GM12801 (cell line): Measurements from ENCODE around the gene AMN.

ENCODE experiments used
- CTCF ChIP-seq: IDR thresholded peaks from one replicate; pipeline ENCODE4 v1.5.1; 2011; ENCODE audit warnings: control low read depth; ENCODE audit not compliant: insufficient read length; ENCODE audit errors: extremely low read depth

The AMN gene

DNA sequence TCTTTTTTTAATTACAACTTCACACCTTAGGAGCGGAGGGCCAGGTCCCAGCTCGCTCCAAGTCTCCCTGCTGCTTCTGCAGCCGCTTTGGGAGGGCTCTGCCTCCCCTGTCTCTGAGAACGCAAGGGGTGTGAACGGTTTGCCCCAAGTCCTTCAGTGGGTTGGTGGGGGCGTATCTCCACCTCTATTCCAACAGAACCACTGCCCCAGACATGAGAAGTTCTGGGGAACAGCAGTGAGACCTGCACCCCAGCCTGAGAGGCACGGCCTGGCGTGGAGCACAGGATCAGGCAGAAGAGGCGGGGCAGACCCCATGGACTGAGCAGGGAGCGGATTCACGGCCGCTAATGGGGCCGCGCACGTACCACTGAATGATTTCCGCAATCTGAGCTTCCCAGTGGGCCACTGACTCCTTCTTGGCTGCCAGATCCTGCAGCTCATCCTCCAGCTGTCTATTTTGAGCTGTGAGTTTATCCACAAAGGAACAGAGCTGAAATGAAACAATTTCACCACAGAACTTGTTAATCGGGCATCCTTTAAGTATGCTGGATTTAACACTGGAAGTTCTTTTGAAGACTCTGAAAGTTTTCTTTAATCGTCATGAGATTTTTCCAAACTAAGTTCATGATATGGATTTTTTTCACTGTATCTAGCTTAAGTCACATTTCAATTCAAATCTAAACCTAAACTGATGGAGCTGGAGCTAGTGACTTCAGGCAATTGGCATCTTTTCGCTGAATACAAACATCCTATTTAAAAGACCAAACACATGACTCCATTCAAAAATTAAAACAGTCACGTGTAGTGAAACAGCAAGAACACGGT, 44.4 kb downstream of the AMN start:
- no peak for TF ChIP-seq CTCF

DNA sequence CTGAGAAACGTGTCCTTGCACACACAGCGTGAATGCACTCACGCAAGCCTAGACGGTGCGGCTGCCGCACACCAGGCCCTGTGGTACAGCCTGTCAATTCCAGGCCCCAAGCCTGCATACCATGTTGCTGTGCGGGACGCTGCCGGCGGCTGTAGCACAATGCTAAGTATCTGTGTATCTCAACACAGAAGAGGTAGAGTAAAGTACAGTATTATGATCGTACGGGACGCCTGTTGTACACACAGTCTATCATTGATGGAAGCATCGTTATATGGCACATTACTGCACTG, 45.0 kb downstream of the AMN start:
- TF ChIP-seq CTCF: no peak

DNA sequence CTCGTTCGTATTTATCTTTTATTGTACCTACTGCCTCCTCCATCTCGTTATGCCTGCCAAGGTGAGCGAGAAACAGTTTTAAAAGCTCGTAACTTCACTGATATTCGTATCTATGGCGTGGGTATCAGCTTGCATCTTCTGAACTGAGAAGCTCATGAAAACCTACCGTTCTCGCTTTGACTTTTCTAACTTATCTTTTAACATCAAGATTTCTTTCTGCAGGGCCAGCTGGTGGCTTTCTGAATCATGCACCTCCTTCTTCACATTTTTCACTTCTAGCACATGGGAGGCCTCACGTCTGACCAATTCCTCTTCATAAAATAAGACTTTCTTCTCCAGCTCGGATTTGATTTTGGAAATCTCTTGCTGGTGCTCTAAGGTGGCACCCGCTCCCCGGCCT, 45.8 kb downstream of the AMN start:
- TF ChIP-seq CTCF: no peak

- no peak for TF ChIP-seq CTCF
These were observed 46.8 kb downstream of the AMN start for GRCh38 chr14:102969060-102969791.

GRCh38 chr14:102969901-102970300, 47.4 kb downstream of the AMN start:
- no peak for TF ChIP-seq CTCF

DNA sequence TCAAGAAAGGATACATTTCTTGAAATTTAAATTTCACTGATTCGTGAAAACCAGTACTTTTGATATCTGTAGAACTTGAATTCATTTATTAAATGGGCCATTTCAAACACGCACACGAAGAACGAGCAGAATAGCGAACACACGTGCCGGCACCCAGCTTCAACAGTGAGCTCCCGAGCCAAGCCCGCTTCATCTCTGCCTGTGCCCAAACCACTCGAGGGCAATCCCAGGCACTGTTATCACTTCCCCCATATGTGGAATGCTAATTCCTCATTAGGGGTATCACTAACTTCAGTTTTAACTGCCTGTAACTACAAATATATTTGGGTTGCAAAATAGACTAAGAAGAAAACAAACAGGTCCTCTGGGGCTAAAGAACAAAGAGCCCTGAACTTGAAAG, 48.0 kb downstream of the AMN start:
- no peak for TF ChIP-seq CTCF

GRCh38 chr14:102971314-102971713, 48.9 kb downstream of the AMN start:
- no peak for TF ChIP-seq CTCF
